ENCODE measurements around the gene IL18RAP.

DNA sequence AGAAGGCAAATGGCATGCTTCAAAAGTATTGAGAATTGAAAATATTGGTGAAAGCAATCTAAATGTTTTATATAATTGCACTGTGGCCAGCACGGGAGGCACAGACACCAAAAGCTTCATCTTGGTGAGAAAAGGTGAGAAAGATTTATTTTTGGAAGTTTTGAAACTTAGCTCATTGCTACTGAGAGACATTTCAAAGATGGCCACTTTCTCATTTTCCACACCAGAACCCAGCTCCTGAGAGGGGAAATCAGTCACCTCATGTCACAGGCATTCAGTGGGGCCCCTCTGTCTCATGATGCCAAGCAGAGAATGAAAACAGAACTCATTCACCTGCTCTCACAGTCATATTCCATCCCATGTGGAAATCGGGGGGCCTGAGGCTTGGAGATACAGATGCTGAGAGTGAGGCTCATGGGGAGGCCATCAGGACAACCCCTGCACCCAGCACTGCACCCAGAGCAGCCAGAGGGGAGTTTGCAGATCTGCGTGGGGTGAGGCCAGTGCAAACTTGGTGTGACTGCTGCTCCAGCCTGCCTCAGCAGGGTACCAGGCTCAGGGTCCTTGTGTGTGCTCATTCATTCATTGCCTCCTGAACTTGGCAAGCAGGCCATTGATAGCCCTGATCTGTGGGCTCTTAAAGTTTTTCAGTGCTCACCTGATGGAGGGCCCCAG, 36.0 kb upstream of the IL18RAP start:
- TF ChIP-seq, protein P1, sequence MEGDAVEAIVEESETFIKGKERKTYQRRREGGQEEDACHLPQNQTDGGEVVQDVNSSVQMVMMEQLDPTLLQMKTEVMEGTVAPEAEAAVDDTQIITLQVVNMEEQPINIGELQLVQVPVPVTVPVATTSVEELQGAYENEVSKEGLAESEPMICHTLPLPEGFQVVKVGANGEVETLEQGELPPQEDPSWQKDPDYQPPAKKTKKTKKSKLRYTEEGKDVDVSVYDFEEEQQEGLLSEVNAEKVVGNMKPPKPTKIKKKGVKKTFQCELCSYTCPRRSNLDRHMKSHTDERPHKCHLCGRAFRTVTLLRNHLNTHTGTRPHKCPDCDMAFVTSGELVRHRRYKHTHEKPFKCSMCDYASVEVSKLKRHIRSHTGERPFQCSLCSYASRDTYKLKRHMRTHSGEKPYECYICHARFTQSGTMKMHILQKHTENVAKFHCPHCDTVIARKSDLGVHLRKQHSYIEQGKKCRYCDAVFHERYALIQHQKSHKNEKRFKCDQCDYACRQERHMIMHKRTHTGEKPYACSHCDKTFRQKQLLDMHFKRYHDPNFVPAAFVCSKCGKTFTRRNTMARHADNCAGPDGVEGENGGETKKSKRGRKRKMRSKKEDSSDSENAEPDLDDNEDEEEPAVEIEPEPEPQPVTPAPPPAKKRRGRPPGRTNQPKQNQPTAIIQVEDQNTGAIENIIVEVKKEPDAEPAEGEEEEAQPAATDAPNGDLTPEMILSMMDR (IDR thresholded peaks at IDR 0.05) = no peak
- no peak for TF ChIP-seq POLR2A (IDR thresholded peaks at IDR 0.05)
- no peak for TF ChIP-seq EP300 (IDR thresholded peaks at IDR 0.05)
